ENCODE measurements around the gene MTA3. TPM values are rescaled to one million over a fixed set of nuclear protein-coding genes. Genes with fewer than 3 reads are reported as not detected.

The MTA3 gene
- total RNA-seq, 1 donor from 2014 or later = 107 TPM

DNA sequence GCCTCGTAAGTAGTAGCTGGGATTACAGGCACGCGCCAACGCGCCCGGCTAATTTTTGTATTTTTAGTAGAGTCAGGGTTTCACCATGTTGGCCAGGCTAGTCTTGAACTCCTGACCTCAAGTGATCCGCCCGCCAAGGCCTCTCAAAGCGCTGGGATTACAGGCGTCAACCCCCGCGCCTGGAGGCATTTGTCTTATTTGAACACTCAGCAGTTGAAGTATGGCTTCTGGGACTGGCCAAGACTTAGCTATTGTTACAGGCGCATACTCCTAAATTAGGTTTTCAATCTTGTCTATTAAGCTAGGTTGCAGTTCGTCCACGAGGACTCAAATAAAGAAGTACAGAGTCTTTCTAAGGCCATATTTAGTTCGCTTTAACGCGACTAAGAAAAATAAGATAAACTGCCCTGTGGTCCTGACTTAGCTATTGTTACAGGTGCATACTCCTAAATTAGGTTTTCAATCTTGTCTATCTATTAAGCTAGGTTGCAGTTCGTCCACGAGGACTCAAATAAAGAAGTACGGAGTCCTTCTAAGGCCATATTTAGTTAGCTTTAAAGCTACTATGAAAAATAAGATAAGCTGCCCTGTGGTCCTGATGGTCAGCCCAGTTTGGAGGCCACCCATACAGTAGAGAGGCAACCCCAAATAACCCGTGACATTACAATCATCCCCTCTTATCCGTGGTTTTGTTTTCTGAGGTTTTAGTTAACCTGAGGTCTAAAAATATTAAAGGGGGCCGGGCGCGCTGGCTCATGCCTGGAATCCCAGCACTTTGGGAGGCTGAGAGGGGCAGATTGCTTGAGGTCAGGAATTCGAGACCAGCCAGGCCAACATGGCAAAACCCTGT is 20.8 kb upstream of the MTA3 start:
- no peak for DNase-seq (ENCODE audit: low spot score in 2 of 2, unreplicated experiment in 2 of 2)
- no peak for TF ChIP-seq CTCF (IDR thresholded peaks at IDR 0.05; ENCODE audit: unreplicated experiment)
- no peaks in the 10 kb centered on the region for H3K9me3 Mint-ChIP-seq
- H3K4me1 Mint-ChIP-seq = peaks cover 13% of the 10 kb centered on the region
- H3K27me3 Mint-ChIP-seq (ENCODE audit: low read depth) = no peaks in the 10 kb centered on the region
- no peaks in the 10 kb centered on the region for H3K36me3 Mint-ChIP-seq
- H3K27ac Mint-ChIP-seq = no peak overlapping the region
- H3K4me3 Mint-ChIP-seq = no peak overlapping the region

- DNase-seq (ENCODE audit: low spot score in 2 of 2, unreplicated experiment in 2 of 2) = no peak
- TF ChIP-seq CTCF (IDR thresholded peaks at IDR 0.05; ENCODE audit: unreplicated experiment) = no peak
- H3K9me3 Mint-ChIP-seq = no peaks in the 10 kb centered on the region
- no peak overlapping the region for H3K27ac Mint-ChIP-seq
- no peaks in the 10 kb centered on the region for H3K27me3 Mint-ChIP-seq (ENCODE audit: low read depth)
- no peak overlapping the region for H3K4me3 Mint-ChIP-seq
- peaks cover 6% of the 10 kb centered on the region for H3K4me1 Mint-ChIP-seq
- H3K36me3 Mint-ChIP-seq = no peaks in the 10 kb centered on the region
Measured at GRCh38 chr2:42550870-42551269, 17.6 kb upstream of the MTA3 start.

GRCh38 chr2:42554392-42554791 is 14.0 kb upstream of the MTA3 start:
- no peak overlapping the region for H3K27ac Mint-ChIP-seq
- no peaks in the 10 kb centered on the region for H3K36me3 Mint-ChIP-seq
- no peak for DNase-seq (ENCODE audit: low spot score in 2 of 2, unreplicated experiment in 2 of 2)
- TF ChIP-seq CTCF (IDR thresholded peaks at IDR 0.05; ENCODE audit: unreplicated experiment) = no peak
- H3K4me3 Mint-ChIP-seq = no peak overlapping the region
- no peaks in the 10 kb centered on the region for H3K9me3 Mint-ChIP-seq
- peaks cover 11% of the 10 kb centered on the region for H3K4me1 Mint-ChIP-seq
- H3K27me3 Mint-ChIP-seq (ENCODE audit: low read depth) = no peaks in the 10 kb centered on the region

DNA sequence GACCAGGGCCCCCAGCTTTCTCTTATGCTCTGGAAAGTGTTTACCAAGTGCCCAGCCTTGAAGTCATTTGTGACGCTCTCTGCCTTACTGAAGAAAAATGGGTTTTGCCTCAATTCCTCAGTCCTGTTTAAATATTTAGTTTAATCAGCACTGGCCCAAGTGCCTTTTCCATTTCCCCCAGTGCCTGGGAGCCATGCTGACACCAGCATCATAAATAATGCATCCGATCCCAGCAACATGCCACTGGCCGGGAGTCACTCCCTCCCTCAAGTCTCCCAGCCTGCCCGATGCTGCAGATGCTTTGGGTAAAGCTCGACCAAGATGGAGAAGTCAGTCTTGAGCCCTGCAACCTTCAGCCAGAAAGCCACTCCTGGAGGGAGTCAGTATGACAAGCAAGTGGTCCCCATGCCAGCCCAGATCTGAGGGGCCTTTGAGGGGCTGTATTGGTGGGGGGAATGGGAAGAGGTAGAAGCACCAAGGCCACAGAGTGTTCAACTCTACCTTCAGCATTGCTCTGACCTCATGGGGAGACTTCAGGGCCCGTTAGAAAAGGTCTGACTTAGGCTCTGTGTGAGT is 12.0 kb upstream of the MTA3 start:
- no peak for TF ChIP-seq CTCF (IDR thresholded peaks at IDR 0.05; ENCODE audit: unreplicated experiment)
- Mint-ChIP-seq H3K27me3 (ENCODE audit: low read depth) (no peaks in the 10 kb centered on the region), H3K4me3 (no peak overlapping the region), H3K9me3 (no peaks in the 10 kb centered on the region), H3K36me3 (no peaks in the 10 kb centered on the region), H3K4me1 (peaks cover 14% of the 10 kb centered on the region), H3K27ac (peak overlapping the region; percentile 23)
- no peak for DNase-seq (ENCODE audit: low spot score in 2 of 2, unreplicated experiment in 2 of 2)

DNA sequence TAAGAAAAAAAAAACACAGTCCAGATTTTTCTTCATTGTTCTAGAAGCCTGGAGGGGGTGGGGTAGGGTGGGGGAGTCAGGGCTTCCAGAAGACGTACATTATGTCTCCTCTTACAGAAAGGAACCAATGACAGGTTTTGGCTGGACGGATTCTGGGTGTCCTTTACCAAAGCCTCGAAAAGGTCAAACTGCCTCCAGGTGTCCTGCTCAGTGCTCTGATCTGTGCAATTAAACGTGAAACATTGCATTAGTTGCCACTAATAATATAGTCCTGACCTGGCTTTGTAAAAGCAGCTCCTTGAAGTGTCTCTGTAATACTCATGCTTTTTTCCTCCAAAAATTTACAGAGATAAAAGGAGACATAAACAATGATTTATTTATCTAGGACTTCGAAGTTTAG is 11.1 kb upstream of the MTA3 start:
- Mint-ChIP-seq H3K27ac (no peak overlapping the region), H3K36me3 (no peaks in the 10 kb centered on the region), H3K4me3 (no peak overlapping the region), H3K4me1 (peaks cover 14% of the 10 kb centered on the region), H3K9me3 (no peaks in the 10 kb centered on the region), H3K27me3 (ENCODE audit: low read depth) (no peaks in the 10 kb centered on the region)
- DNase-seq (ENCODE audit: low spot score in 2 of 2, unreplicated experiment in 2 of 2) = no peak
- no peak for TF ChIP-seq CTCF (IDR thresholded peaks at IDR 0.05; ENCODE audit: unreplicated experiment)

Data from mesothelial cell of epicardium (in vitro differentiated cells).